Astrocyte of the cerebellum (primary cell): Measurements from ENCODE around the gene METTL13.

Source experiments
- DNase-seq: peaks from one replicate; pipeline ENCODE4 v3.0.0-alpha.2; 2011; ENCODE audit warnings: low read depth
- H3K4me3 ChIP-seq: 2 replicates; pipeline ENCODE4 v1.5.1; 2011; ENCODE audit warnings: mild to moderate bottlenecking, low read depth, low read length, moderate library complexity
- CTCF ChIP-seq: IDR thresholded peaks from 2 replicates; pipeline ENCODE4 v1.5.1; 2012; ENCODE audit warnings: low read length, low read depth, moderate library complexity, mild to moderate bottlenecking; ENCODE audit errors: missing control alignments
- in situ Hi-C: cut with HindIII; loops from 2 replicates; pipeline ENCODE4 v1.10.0; 2017; ENCODE audit warnings: low sequenced_read_pairs

The METTL13 gene

GRCh38 chr1:171781176-171781875 lies at the start of gene METTL13:
Gene METTL13, plus strand, starts transcription at chr1:171781660. Its CDS starts 308 bp downstream, at chr1:171781968.
- DNase-seq: peak; percentile 98
- in situ Hi-C loops: no loop called here
- H3K4me3 ChIP-seq: peak within 1 kb of the TSS; percentile 70
- TF ChIP-seq CTCF: no peak

- H3K4me3 ChIP-seq: no peak overlapping the region
- in situ Hi-C loops: no loop called here
- TF ChIP-seq CTCF: no peak
- no peak for DNase-seq
Measured at GRCh38 chr1:171736196-171736595, 45.3 kb upstream of the METTL13 start.

- H3K4me3 ChIP-seq: no peak overlapping the region
- in situ Hi-C loops: no loop called here
- no peak for TF ChIP-seq CTCF
- no peak for DNase-seq
Measured at GRCh38 chr1:171738911-171739310, 42.5 kb upstream of the METTL13 start.

- no peak overlapping the region for H3K4me3 ChIP-seq
- no peak for TF ChIP-seq CTCF
- no peak for DNase-seq
- in situ Hi-C loops: no loop called here
Measured at GRCh38 chr1:171739656-171740055, 41.8 kb upstream of the METTL13 start.

GRCh38 chr1:171740356-171740863 lies 41.0 kb upstream of the METTL13 start:
- DNase-seq: no peak
- peak overlapping the region; percentile 90 for H3K4me3 ChIP-seq
- TF ChIP-seq CTCF: no peak
- in situ Hi-C loops: no loop called here

GRCh38 chr1:171740987-171741871 lies 40.2 kb upstream of the METTL13 start:
- no peak for TF ChIP-seq CTCF
- peak overlapping the region; percentile 90 for H3K4me3 ChIP-seq
- no peak for DNase-seq
- in situ Hi-C loops: no loop called here
